ENCODE measurements around the gene MX1.

Gene MX1

GRCh38 chr21:41466024-41466820 is 40.2 kb downstream of the MX1 start:
- no peak for DNase-seq

GRCh38 chr21:41470054-41470453 is 44.0 kb downstream of the MX1 start:
- DNase-seq = no peak

- no peak for DNase-seq
Observed at GRCh38 chr21:41472753-41473548, 46.9 kb downstream of the MX1 start.

- DNase-seq = no peak
Observed at GRCh38 chr21:41475714-41476420, 49.8 kb downstream of the MX1 start.

GRCh38 chr21:41477641-41478318 is 51.7 kb downstream of the MX1 start:
- no peak for DNase-seq

GRCh38 chr21:41478319-41479177 is 52.5 kb downstream of the MX1 start:
- DNase-seq = no peak

GRCh38 chr21:41479686-41480085 is 53.6 kb downstream of the MX1 start:
- no peak for DNase-seq

- no peak for DNase-seq
Observed at GRCh38 chr21:41480086-41480690, 54.1 kb downstream of the MX1 start.

GRCh38 chr21:41481191-41481590 is 55.2 kb downstream of the MX1 start:
- no peak for DNase-seq

GRCh38 chr21:41482301-41482700 is 56.3 kb downstream of the MX1 start:
- no peak for DNase-seq

- DNase-seq = no peak
Observed at GRCh38 chr21:41482980-41483379, 56.9 kb downstream of the MX1 start.

- no peak for DNase-seq
Observed at GRCh38 chr21:41483415-41483814, 57.4 kb downstream of the MX1 start.

- no peak for DNase-seq
Observed at GRCh38 chr21:41483973-41484372, 57.9 kb downstream of the MX1 start.

GRCh38 chr21:41487082-41487481 is 61.0 kb downstream of the MX1 start:
- DNase-seq = no peak

GRCh38 chr21:41488080-41488479 is 62.0 kb downstream of the MX1 start:
- DNase-seq = no peak

- no peak for DNase-seq
Observed at GRCh38 chr21:41489329-41489728, 63.3 kb downstream of the MX1 start.

- no peak for DNase-seq
Observed at GRCh38 chr21:41490330-41490729, 64.3 kb downstream of the MX1 start.

- DNase-seq = no peak
Observed at GRCh38 chr21:41491412-41491811, 65.4 kb downstream of the MX1 start.

- DNase-seq = no peak
Observed at GRCh38 chr21:41494242-41494641, 68.2 kb downstream of the MX1 start.

- no peak for DNase-seq
Observed at GRCh38 chr21:41497008-41497407, 71.0 kb downstream of the MX1 start.

- DNase-seq = no peak
Observed at GRCh38 chr21:41497788-41498187, 71.7 kb downstream of the MX1 start.

- no peak for DNase-seq
Observed at GRCh38 chr21:41499920-41500319, 73.9 kb downstream of the MX1 start.

All from activated CD4-positive, CD25-positive, alpha-beta regulatory T cell (primary cell).